ENCODE data around the gene HIPK2.

HIPK2 gene

DNA sequence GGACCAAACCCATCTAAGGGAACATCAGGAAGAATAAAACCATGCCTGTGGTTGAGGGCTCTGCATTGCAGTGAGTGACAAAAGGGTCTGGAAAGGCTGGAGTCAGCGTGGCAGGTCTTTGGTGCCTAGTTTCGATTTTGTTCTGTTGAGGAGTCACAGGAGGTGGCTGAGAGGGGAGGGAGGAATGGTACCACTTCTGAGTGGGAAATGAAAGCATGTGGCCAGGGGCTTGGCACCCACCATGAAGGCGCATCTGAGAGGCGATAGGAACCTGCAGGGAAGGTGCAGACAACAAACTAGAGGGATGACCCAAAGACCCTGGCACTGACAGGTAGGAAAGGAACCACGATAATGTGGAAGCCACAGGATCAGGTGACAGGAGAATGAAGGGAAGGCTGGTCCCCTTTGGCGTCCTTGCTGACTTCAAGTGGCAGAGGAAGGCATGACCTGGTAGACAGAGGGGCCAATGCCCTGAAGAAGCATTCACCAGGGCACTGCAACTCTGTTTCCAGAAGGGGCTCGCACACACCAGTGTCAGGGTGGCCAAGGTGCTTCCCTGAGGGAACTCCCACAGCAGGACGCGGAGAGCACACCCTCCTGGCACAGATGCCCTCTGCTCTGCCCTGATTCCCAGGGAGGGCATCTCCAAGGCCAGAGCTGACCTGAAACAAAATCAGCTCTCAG lies 41.7 kb downstream of the HIPK2 start:
- no peak for DNase-seq (ENCODE audit: low read depth in 2 of 2)

DNA sequence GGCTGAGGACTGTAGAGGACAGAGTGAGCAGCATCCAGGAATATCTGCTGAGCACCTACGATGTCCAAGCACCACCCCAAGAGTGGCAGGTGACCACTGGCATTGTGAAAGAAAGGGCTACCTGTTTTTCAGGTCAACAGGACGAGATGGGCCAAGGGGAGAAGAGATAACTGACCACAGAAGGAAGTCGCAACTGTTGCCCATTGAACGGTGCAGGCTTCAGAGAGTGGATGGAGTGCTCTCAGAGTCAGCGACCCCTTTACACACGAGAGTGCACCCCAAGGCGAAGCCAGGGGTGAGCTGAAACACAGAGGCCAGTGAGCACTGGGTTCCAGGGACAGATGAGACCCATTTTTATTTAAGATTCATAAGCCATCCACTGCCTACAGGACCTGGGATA lies 42.3 kb downstream of the HIPK2 start:
- DNase-seq (ENCODE audit: low read depth in 2 of 2) = no peak

DNA sequence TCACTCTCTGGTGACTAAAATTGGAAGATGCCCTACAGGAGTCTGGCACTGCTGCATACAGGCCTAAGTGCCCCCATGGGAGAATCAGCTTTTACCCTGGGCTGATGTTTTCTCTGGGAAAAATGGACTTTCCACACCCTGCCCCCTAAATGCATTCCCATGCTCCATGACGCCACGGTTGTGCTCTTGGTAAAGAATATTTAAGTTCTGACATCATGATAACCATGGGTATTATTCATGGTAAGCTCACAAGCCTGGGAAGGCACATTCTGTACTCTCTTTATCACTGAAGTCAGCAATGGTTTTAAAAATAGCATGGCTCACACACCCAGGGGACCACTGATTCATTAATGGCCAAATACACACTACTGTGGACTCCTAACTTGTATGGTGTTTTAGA lies 43.4 kb downstream of the HIPK2 start:
- DNase-seq (ENCODE audit: low read depth in 2 of 2) = no peak

DNA sequence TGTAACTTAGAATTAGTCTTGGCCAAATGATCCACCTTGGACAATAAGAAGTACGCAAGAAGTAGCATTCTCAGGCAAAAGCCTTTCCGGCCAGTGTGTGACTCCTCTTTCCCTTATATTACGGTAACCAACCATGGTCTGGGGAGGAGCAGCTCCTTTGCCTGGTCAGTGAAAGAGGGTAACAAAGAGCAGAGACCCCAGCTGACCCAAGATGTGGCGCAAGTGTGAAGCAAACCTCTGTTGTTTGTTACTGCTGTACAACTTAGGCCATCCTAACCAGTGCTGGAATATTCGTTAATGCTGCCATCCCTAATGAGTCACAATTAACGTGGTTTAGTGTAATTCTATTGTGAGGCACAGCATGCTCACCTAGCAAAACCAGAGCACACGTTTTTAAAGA lies 44.0 kb downstream of the HIPK2 start:
- DNase-seq (ENCODE audit: low read depth in 2 of 2) = no peak

DNA sequence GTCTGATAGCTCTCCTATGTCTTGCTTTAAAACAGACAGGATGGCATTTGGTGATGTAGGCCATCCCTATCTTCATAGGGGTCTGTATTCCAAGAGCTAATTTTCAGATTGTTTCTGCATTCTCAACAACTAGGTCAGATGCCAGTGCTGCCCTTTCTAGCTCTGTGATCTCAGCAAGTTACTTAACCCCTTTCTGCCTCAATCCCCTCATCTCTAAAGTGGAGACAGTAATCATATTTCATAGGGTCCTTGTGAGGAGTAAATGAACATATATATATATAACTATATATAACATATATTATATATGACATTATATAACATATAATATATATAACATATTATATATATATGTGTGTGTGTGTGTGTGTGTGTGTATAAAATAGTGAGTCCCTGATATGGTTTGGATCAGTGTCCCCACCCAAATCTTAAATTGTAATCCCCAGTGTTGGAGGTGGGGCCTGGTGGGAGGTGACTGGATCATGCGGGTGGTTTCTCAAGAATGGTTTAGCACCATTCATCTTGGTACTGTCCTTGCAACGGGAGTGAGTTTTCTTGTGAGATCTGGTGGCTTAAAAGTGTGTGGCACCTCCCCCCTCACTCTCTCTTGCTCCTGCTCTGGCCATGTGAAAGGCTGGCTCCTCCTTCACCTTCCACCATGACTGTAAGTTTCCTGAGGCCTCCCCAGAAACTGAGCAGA lies 45.2 kb downstream of the HIPK2 start:
- no peak for DNase-seq (ENCODE audit: low read depth in 2 of 2)

DNA sequence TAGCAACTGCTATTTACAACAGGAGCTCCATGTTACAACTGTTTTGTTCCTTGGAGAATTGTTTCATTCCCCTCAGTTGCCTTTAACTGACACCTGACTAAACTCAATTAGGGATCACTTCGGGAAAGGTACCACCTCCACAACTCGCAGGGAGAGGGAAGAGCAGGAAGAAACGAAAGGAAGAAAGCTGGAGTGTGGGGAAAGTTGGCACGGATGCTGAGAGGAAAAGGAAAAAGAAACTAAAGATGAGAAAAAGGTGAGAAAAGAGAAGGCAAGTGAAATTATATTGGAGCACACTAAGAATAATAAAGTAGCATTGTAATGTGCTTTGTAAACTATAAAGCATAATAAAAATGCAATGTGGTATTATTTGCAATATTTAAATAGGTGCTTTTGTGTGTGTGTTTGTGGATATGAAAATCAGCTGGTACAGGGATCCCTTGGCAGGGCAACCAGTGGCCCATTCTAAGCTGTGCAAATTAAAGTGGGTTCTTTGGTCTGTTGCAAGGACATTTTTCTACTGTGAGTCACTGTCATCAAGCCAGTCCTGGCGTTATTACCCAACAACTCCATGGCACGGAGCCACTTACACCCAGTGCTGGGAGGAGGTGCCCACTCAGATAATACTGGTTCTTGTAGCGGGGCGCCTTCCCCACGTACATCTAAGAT lies 45.9 kb downstream of the HIPK2 start:
- DNase-seq (ENCODE audit: low read depth in 2 of 2) = no peak

DNA sequence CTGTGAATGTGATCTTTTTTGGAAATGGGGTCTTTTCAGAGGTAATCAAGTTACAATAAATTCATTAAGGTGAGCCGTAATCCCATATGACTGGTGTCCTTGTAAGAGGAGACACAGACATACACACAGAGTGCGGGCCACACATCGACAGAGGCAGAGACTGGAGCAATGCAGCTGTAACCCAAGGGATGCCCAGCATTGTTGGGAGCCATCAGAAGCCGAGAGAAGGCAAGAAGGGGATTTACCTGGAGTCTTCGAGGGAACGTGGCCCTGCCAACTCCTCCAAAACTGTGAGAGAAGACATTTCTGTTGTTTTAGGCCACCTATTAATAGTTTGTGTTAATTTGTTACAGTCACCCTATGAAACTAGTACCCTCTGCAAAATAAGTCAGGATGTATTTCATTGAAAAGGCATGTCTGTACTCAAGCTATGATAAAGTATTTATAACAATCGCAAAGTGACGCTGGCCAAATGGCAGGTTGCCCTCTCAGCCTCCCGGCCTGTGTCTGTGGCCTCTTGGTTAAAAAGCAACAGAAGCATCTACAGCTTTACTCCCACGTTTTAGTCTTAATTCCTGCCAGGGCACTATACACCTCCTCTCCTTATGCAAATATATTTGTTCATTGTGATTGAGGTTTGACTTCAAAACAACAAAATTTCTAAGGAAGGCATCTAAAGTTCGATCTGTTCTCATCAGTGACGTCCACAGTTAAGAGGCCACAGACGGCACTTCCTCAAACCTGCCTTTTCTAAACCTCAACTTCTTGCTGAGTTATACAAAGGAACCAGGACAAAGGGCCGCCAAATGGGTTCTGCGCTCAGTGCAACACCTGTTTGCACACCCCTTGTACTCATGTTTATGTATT lies 46.8 kb downstream of the HIPK2 start:
- DNase-seq (ENCODE audit: low read depth in 2 of 2) = no peak

DNA sequence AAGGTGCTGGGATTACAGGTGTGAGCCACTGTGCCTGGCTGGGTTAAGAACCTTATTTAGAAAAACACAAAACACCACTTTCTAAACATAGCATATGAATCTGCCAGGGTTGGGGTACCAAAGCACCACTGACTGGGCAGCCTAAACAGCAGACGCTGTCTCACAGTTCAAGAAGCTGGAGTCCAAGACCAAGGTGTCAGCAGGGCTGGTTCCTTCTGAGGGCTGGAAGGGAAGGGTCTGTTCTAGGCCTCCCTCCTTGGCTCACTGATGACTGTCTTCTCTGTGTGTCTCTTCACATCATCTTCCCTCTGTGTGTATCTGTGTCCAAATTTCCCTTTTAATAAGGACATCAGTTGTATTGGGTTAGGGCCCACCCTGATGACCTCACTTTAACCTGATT lies 49.6 kb downstream of the HIPK2 start:
- DNase-seq (ENCODE audit: low read depth in 2 of 2) = no peak

DNA sequence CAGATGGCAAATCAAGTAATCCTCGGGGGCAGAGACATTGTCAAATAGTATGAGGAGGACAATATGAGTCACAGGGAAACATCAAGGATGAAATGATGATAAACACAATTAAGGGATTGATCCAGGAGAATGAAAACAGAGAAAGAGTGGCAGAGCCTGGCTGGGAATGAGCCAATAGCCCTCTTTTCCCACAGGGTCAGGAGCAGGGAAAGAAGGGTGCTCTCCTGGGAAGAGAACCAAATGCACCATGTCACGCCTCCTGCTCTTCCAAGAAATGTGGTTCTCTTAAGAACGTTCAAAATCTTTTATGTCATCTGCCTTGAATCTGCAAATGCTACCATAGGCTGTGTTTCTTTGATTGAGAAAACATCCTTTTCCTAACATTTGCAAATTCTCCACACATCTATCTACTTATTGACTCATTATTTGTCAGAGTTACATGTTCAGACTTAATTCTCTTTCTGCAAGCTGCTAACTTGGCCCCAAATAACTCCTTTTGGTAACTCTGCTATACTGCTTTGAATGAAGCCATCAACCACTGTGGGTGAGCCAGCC lies 50.6 kb downstream of the HIPK2 start:
- DNase-seq (ENCODE audit: low read depth in 2 of 2) = no peak

DNA sequence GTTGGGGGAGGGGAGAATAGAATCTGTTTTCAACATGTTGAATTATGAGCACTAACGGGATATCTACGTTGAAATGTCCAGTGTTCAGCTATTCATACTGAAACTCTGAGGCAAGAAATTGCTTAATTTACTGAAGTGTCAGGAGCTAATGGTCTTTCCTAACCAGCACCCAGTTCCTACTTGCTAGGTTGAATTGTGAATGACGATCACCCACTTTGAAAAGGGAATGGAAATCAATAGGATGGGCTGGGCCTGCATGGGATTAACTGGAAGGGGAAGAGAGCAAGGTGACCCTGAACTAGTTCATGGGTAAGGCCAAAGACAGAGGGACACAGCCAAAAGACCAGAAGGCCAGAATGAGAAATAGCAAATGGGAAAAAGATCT lies 51.3 kb downstream of the HIPK2 start:
- DNase-seq (ENCODE audit: low read depth in 2 of 2) = no peak

DNA sequence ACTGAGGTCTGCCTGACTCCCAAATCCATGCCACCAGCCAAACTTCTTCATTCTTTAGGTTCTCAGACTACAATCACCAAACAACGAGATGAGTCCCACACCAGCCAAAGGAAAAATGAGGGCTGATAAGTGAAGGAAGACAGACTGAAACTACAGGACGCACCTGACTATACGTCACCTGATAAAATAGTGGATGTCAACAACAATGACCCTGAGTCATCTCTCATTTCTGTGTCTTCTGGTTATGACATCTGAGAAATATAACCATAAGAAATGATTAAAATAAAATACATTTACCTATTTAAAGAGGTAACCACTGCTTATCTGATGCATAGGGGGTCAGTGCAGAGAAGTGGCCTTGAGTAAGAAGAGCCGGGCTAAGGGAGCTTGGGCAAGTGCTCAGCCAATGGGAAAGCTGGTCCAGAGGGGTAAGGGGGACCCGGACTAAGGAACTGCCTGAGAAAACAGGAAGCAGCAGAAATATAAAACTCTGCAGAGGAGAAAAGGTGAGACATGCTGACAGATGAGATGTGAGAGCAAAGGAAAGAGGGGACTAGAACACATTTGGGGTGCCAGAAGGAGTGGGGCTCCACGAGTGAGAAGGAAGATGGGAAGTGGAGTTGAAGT lies 51.8 kb downstream of the HIPK2 start:
- no peak for DNase-seq (ENCODE audit: low read depth in 2 of 2)

DNA sequence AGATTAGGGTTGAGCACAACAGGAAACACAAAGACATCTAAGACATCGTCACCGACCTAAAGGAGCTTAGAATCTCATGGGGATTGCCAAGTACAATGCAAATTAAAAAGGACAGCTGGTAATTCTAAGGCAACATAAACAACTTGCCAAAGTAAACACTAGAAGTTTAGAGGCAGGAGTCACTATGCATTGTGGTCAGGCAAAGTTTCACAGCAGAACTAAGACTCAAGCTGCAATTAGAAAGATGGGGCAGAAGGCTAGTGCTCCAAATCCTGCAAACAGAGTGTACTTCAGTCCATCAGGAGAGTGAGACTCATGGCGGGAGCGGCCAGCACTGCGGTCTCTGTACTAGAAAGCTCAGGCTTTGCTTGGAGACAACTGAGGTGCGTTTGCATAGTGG lies 52.7 kb downstream of the HIPK2 start:
- no peak for DNase-seq (ENCODE audit: low read depth in 2 of 2)

DNA sequence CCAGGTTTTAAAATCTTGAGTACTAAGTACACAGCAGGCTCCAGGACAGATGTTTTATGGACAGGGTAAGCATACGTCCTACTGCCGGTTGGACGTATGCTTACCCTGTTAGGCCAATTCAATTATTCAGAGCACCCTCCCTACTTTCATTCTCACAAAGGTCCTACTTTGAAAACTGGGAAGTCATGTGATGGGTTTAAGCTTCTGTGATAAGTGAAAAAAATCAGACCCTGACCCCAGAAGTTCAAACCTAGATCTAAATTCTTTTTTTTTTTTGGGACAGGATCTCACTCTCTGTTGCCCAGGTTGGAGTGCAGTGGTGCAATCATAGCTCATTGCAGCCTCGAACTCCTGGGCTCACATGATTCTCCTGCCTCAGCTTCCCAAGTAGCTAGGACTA lies 55.2 kb downstream of the HIPK2 start:
- DNase-seq (ENCODE audit: low read depth in 2 of 2) = no peak

DNA sequence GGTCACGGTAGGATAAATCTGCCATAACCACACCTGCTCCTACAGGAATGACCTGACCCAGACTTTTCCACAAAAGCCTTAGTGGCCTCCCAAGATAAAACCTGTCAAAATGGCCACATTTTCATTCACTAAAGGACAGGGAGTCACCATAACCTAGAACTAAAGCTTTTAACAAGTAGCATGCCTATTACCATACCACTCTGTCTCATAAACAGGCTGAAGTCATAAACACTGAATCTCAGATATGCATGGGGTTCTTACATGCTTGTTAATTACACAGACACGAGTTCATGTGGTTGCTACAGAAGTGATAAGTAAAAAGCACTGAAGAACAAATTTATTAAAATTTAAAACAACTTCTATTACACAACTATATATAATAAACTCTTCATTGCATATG lies 56.0 kb downstream of the HIPK2 start:
- DNase-seq (ENCODE audit: low read depth in 2 of 2) = no peak

DNA sequence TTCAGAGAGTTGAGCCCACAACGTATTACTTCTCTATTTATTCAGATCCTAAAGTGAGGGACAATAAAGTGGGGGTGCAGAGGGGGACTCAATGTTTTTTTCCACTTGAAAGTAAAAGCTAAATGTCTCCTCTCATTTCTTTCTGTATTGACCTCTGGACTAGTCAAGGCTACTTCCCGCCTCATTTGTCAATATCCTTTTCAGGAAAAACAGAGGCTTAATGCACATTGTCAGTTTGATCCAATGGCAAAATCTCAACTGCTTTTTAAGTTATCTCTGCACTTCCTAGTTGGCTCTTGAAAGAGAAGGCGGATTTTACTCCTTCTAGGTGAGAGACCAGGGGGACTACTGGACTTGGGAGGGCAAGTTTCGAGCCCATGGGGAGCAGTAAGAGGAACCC lies 56.4 kb downstream of the HIPK2 start:
- DNase-seq (ENCODE audit: low read depth in 2 of 2) = no peak

DNA sequence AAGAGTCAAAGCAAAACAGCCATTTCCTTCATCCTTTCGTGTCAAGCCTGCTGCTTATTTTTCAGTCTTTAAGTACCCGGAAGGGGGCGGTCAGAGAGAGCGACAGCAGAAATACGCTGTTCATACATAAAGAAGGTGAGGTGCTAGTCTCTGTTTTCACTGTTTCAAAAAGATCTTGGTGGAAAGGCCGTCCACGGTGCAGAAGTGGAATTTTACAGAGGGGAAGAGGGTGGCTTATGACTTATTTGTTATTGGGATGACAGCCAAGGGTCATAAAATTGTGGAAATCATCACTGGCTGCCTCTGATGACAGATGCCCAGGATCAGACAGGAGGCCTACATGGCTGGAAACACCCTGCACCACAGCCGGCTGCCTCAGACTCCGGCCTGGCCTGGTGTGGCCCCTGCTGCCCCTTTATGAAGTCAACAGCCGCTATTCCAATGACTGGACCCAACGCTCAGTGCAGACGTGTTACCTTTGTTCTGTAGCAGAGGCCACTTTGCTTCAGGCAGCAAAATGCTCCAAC lies 57.0 kb downstream of the HIPK2 start:
- no peak for DNase-seq (ENCODE audit: low read depth in 2 of 2)

DNA sequence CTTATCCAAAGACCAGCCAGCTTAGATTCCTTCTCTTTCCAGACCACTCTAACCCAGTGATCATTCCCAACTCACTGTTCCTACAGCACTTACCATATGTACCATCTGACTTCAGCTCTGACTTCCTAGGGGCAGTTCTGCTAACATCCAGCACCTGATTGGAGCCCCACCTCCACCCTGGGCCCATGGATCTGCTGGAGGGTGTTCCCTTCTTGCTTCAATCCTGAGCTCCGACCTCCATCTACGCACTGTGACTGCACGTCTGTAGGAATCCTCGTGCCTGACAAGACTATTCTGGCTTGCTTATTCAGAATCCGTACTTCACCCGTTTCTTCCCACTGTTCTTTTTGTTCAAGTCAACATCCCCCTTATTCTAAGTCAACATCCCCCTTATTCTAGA lies 57.6 kb downstream of the HIPK2 start:
- no peak for DNase-seq (ENCODE audit: low read depth in 2 of 2)

DNA sequence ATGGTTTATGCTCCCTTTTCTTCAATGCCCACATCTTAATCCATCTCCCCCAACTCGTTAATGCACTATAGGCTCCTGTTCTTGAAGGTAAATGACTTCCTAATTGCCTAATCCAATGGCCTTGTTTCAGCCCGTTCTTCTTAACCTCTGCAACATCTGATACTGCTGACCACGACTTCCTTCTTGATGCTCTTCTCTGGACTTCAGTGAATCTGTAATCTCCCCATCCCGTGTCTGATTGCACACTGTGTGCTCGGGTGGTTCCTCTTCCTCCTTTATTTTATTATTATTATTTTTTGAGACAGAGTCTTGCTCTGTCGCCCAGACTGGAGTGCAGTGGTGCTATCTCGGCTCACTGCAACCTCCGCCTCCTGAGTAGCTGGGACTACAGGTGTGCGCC lies 58.9 kb downstream of the HIPK2 start:
- DNase-seq (ENCODE audit: low read depth in 2 of 2) = no peak

DNA sequence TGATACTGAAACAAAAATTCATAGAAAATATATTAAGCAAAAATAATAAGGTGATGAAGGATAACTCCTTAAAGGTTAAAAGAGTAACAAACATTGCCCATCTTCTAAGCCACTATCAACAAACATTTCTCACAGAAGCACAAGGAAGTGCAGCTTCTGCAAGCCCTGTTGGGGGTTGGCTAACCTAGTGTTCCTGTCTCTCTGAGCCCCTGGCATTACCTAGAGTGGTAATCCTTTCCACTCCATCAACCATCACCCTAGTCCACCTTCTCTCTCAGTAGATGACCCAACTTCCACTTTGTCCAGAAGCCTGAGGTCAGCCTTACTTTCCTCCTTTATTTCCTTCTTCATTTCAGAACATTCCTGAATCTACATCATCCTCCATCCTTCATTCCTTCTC lies 59.7 kb downstream of the HIPK2 start:
- no peak for DNase-seq (ENCODE audit: low read depth in 2 of 2)

DNA sequence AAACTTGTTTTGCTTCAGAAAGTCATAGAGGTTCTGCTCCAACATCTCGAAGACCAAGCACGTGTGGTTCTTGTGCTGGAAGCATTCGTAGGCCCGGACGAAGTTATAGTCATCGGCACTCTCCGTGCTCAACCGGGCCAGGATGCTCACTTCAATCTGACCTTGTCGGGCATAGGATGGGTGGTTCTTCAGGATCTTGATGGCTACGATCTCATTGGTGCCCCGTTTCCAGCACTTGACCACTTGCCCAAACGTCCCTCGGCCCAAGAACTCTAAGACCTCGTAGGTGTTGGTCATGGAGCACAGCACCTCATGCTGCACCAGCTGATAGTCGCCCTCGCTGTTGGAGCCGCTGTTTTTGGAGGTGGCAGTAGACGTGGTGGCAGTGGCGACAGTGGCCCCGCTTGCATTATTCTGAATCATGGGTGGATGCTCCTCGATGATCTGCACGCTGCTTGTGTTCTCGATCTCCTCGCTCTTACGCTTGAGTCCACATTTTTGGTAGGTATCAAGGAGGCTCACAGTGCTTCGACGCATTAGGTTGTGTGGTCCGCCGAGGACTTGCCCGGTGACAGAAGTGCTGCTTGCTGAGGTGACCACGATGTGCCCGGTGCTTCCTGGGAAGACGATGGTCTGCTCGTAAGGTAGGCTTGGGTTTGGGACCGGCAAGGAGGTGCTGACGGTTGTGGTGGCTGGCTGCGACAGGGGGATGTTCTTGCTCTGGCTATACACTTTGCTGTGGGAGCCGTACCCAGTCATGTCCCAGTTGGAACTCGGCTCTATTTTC lies 61.4 kb downstream of the HIPK2 start:
- DNase-seq (ENCODE audit: low read depth in 2 of 2) = no peak

All from stimulated activated CD8-positive, alpha-beta memory T cell treated with anti-CD3 and anti-CD28 coated beads, Interleukin-15, amount 100 ng/mL, for 4 hours (primary cell).